Adrenal gland (tissue), 5 donors: ENCODE data around the gene CCN5.
A peak's percentile ranks its signal among the peaks of the same experiment; 100 is the strongest.

ENCODE experiments used
- POLR2A ChIP-seq, 2 donors: fragments of 450-650 bp; IDR thresholded peaks; one replicate each; pipeline ENCODE4 v1.6.1; 2017; ENCODE audit warnings: antibody characterized with exemption in 2 of 2, mild to moderate bottlenecking in 2 of 2, moderate library complexity in 1 of 2
- TF ChIP-seq, protein P1 (sequence below), 6 experiments: fragments of 450-650 bp in 4 of 6; fragments of 200-600 bp in 2 of 6; sonication (generic) in 1 of 6; IDR thresholded peaks; 1 replicate in 5 of 6; 2 replicates in 1 of 6; pipeline versions ENCODE4 v1.5.1 to v1.8.0; 2016 to 2021; ENCODE audit warnings: antibody characterized with exemption in 6 of 6, mild to moderate bottlenecking in 2 of 6, moderate library complexity in 1 of 6
- donor health status: DM: no; HTN: no; CAD: no.

DNA sequence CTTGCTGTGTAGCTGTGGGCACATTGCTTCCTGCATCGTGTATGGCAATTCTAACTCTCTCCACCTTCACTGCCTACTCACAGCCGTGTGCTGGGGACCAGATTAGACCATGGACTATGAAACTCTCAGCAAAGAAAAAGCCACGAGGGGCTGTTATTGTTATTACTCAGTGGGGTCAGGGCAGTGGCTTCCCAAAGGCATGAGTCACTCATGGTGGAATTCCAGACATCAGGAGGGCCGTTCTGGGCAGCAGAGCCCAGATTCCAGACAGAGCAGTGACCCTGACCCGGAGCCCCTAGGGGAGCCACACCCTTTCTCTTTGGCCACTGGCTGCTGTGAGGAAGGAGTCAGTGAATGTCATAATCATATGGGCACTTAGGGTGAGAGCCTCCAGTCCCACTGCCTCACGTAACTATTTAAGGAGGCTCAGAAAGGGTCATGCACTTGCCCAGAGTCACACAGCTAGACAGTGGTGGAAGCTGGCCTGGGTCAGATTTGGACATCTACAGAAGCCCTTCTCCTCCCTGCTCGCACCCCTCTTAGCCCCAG, 22.2 kb upstream of the CCN5 start:
- TF ChIP-seq, protein P1, sequence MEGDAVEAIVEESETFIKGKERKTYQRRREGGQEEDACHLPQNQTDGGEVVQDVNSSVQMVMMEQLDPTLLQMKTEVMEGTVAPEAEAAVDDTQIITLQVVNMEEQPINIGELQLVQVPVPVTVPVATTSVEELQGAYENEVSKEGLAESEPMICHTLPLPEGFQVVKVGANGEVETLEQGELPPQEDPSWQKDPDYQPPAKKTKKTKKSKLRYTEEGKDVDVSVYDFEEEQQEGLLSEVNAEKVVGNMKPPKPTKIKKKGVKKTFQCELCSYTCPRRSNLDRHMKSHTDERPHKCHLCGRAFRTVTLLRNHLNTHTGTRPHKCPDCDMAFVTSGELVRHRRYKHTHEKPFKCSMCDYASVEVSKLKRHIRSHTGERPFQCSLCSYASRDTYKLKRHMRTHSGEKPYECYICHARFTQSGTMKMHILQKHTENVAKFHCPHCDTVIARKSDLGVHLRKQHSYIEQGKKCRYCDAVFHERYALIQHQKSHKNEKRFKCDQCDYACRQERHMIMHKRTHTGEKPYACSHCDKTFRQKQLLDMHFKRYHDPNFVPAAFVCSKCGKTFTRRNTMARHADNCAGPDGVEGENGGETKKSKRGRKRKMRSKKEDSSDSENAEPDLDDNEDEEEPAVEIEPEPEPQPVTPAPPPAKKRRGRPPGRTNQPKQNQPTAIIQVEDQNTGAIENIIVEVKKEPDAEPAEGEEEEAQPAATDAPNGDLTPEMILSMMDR (IDR thresholded peaks at IDR 0.05) = no peak
- peak in 1 of 2 donors; percentile 67 for TF ChIP-seq POLR2A (IDR thresholded peaks at IDR 0.05)
